ENCODE data around the gene PRAMEF18.
"Not testable (repeated sequence)": the region's sequence is repeated elsewhere in the genome, so short reads cannot be mapped to it uniquely, and the experiment has no call there.

Gene PRAMEF18

GRCh38 chr1:13208712-13209111, 17.2 kb downstream of the PRAMEF18 start:
- not testable (repeated sequence) for DNase-seq (ENCODE audit: low spot score)

DNA sequence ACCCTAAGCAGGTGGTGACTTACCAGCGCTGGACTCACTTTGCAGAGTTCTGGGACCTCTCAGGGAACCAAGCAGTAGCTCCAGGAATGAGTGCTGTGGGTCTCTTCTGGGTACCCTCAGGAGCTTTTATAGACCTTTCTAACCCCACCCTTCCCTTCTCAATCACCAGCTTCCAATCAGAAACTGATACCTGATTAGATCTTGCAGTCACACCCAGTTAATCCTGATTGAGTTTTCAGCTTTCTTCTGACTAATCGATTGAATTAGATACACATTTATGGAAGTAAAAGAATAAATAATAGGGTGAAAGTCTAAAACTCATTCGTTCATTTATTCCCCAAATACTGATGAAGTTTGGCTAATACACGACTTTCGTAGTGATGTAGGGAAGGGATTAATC, 24.6 kb downstream of the PRAMEF18 start, which contains the start of gene PRAMEF13:
PRAMEF13 (minus strand) TSS at position 101 of the 400 bp plus-strand sequence. CDS start 1,820 bp downstream, outside the sequence.
- not testable (repeated sequence) for DNase-seq (ENCODE audit: low spot score)
